ENCODE data around the gene REV1.

Gene REV1

DNA sequence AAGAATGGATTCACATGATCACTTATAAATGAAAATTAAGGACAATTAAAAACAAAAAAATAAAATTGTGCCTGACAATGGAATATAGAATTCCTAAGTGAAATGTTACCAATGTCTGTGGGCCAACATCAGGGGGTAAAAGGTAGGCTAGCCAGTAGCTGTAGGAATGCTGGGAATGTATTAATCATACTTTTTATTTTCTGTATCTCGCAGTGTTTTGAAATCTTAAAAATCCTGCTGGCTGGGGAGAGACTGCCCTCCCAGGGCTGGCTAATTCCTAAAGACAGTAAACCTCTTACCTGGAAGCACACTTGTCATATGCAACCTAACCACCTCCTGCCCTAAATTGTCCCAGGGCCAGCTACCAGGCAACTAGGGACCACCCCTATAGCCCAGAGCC is 69.8 kb downstream of the REV1 start:
- no peak for DNase-seq

DNA sequence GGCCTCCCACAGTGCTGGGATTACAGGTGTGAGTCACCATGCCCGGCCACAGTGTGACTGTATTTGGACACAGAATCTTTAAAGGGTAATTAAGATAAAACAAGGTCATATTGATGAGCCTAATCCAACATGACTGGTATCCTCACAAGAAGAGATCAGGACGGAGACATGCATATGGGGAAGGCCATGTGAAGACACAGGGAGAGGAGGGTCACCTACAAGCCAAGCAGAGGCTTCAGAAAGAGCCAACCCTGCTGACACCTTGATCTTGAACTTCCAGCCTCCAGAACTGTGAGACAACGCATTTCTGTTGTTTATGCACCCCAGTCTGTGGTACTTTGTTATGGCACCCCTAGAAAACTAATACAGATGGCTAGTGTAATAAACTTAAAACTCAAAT is 72.4 kb downstream of the REV1 start:
- TF ChIP-seq, protein P1, sequence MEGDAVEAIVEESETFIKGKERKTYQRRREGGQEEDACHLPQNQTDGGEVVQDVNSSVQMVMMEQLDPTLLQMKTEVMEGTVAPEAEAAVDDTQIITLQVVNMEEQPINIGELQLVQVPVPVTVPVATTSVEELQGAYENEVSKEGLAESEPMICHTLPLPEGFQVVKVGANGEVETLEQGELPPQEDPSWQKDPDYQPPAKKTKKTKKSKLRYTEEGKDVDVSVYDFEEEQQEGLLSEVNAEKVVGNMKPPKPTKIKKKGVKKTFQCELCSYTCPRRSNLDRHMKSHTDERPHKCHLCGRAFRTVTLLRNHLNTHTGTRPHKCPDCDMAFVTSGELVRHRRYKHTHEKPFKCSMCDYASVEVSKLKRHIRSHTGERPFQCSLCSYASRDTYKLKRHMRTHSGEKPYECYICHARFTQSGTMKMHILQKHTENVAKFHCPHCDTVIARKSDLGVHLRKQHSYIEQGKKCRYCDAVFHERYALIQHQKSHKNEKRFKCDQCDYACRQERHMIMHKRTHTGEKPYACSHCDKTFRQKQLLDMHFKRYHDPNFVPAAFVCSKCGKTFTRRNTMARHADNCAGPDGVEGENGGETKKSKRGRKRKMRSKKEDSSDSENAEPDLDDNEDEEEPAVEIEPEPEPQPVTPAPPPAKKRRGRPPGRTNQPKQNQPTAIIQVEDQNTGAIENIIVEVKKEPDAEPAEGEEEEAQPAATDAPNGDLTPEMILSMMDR (IDR thresholded peaks at IDR 0.05; ENCODE audit: low read depth, low read length), result no peak
- Histone ChIP-seq H3K27me3 (ENCODE audit: insufficient read depth, low read depth, severe bottlenecking) (no peaks in the 10 kb centered on the region), H3K9me3 (ENCODE audit: severe bottlenecking) (no peaks in the 10 kb centered on the region), H3K4me3 (ENCODE audit: low read depth, low read length) (no peak overlapping the region), H3K36me3 (peaks cover 82% of the 10 kb centered on the region), H3K27ac (no peak overlapping the region)
- no peak for DNase-seq

More for the DNA sequence above, 69.8 kb downstream of the REV1 start:
- TF ChIP-seq, protein P1 (IDR thresholded peaks at IDR 0.05; ENCODE audit: low read depth, low read length), result no peak
- Histone ChIP-seq H3K4me3 (ENCODE audit: low read depth, low read length) (no peak overlapping the region), H3K27ac (no peak overlapping the region), H3K36me3 (peaks cover 80% of the 10 kb centered on the region), H3K9me3 (ENCODE audit: severe bottlenecking) (no peaks in the 10 kb centered on the region), H3K27me3 (ENCODE audit: insufficient read depth, low read depth, severe bottlenecking) (no peaks in the 10 kb centered on the region)

DNA sequence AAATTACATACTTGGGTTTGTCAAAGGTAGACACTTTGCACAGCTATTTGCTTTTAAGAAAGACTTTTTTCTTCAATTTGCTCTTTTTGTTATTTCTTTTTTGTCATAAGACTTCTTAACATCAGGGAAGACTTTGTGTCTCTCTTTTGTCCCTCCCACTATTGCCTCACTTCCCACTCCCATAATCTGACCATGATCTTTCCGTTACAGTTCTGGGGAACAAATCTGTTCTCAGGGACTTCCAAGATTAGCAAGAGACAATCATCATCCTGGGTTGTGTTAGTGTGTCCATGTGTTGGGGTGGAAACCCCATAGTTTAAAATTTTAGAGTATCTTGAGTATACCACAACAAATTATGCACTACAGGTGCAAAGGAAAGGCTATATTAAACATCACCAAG is 75.3 kb downstream of the REV1 start:
- TF ChIP-seq, protein P1 (IDR thresholded peaks at IDR 0.05; ENCODE audit: low read depth, low read length), result no peak
- no peak for DNase-seq
- Histone ChIP-seq H3K4me3 (ENCODE audit: low read depth, low read length) (no peak overlapping the region), H3K9me3 (ENCODE audit: severe bottlenecking) (no peaks in the 10 kb centered on the region), H3K27me3 (ENCODE audit: insufficient read depth, low read depth, severe bottlenecking) (no peaks in the 10 kb centered on the region), H3K27ac (no peak overlapping the region), H3K36me3 (peaks cover 85% of the 10 kb centered on the region)

DNA sequence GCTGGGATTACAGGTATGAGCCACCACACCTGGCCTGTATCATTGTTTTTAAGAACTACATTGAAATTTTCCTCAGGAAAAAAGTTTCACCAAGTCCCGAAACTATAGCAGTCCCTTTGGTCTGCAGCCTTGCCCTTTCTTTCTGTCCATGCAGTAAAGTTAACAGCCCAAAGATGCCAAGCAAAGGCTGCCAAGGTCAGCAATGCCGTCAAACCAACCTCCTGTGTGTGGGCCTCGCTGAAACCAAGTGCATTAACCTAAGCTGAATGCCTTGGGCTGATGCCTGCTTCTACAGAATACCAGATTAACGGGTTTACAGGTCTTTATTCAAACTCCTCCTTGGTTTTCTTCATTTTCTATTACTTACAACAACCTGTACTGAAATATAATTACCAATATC is 79.5 kb downstream of the REV1 start:
- peaks cover 72% of the 10 kb centered on the region for H3K36me3 ChIP-seq
- no peak overlapping the region for H3K27ac ChIP-seq
- H3K27me3 ChIP-seq (ENCODE audit: insufficient read depth, low read depth, severe bottlenecking), result no peaks in the 10 kb centered on the region
- TF ChIP-seq, protein P1 (IDR thresholded peaks at IDR 0.05; ENCODE audit: low read depth, low read length), result no peak
- no peaks in the 10 kb centered on the region for H3K9me3 ChIP-seq (ENCODE audit: severe bottlenecking)
- no peak overlapping the region for H3K4me3 ChIP-seq (ENCODE audit: low read depth, low read length)
- no peak for DNase-seq

DNA sequence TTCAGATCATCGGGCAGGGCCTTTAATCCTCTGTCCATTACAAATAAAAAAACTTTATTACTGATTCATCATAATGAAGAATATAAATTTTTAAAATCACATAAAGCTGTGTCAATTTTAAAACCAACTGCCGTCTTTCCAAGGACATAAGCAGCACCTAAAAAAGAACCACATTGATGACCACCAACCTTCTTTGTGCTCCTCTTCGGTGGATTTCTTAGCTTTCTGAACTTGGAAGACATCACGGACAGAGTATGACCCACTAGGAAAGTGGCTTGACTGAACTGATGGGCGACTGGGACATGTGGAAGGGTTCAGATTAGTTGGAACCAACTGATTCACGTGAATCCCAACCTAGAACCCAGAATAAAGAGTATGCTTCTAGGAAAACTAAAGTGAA is 83.7 kb downstream of the REV1 start:
- peaks cover 77% of the 10 kb centered on the region for H3K36me3 ChIP-seq
- TF ChIP-seq, protein P1 (IDR thresholded peaks at IDR 0.05; ENCODE audit: low read depth, low read length), result no peak
- no peaks in the 10 kb centered on the region for H3K27me3 ChIP-seq (ENCODE audit: insufficient read depth, low read depth, severe bottlenecking)

More for the DNA sequence above, 83.7 kb downstream of the REV1 start:
- Histone ChIP-seq H3K27ac (no peak overlapping the region), H3K4me3 (ENCODE audit: low read depth, low read length) (no peak overlapping the region), H3K9me3 (ENCODE audit: severe bottlenecking) (no peaks in the 10 kb centered on the region)
- DNase-seq, result no peak
